ENCODE measurements around the gene METRN.

GRCh38 chr16:708959-709358 is 6.0 kb upstream of the METRN start:
- TF ChIP-seq CTCF (IDR thresholded peaks at IDR 0.05) (no peak), POLR2A (IDR thresholded peaks at IDR 0.05; ENCODE audit: low read length) (no peak), TP53 (CRISPR knock-in tag; IDR thresholded peaks at IDR 0.05) (no peak), CHD2 (IDR thresholded peaks at IDR 0.05; ENCODE audit: low read length, partially characterized antibody) (no peak), PBX3 (IDR thresholded peaks at IDR 0.05) (no peak), ZNF302 (CRISPR knock-in tag; IDR thresholded peaks at IDR 0.05) (no peak), HDAC2 (IDR thresholded peaks at IDR 0.05) (no peak), USF2 (IDR thresholded peaks at IDR 0.05) (no peak), RAD21 (conservative IDR thresholded peaks at IDR 0.05 in 1 of 2, IDR thresholded peaks at IDR 0.05 in 1 of 2) (no peak), CHD4 (IDR thresholded peaks at IDR 0.05; ENCODE audit: borderline replicate concordance) (no peak), REST (IDR thresholded peaks at IDR 0.05) (no peak), HMGXB4 (CRISPR knock-in tag; IDR thresholded peaks at IDR 0.05; ENCODE audit: borderline replicate concordance) (no peak), FOXS1 (CRISPR knock-in tag; IDR thresholded peaks at IDR 0.05) (no peak)
